Measurements from ENCODE around the gene CATSPER3.

CATSPER3 gene

DNA sequence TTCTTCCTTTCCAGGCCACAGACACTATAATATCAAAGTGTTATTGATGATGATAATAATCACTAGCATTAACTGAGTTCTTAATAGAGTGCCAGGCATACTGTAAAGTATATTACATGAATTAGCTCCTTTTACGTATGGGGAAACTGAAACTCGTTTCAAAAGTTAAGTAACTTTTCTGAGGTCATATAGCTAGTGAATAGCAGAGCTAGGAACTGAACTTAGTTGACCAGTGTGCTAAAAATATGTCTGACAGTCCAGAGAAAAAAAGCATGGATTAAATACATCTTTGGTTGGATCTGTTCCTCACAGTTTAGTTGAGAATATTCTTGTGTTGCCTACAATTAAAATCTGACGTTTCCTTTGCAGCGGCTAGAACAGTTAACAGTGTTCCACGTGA is 18.4 kb upstream of the CATSPER3 start:
- no peak overlapping the region for H3K27ac ChIP-seq

DNA sequence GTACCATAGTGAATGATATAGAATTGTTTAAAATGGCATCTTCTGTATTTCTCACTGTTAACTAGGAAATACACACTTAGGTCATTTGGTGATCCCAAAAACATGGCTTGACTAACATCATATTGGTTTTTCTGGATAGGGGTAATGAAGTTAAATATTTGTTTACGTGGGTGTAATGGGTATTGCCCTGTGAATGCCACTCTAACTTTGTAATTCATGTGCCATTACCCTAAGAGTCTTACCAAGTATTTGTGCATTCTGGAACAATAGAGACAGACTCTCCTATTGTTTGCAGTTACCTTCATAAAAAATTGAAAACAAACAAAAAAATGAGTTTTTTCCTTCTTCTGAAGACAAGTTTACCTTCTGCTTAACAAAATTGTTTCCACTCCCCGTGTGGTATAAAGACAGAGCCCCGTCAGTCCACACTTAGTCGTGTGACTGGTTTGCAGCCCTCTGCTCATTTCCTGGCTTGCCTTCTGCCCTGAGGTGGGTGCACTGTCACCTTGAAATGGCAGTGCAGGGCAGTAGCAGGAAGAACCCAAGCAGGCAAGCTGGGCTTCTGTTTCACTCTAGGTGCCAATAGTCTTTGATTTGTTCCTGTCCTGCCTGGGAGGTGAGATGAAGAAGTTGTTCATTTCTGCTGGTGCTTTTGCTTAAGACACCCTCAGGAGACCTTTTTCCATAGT is 9.6 kb upstream of the CATSPER3 start:
- H3K4me3 ChIP-seq = no peak overlapping the region
- H3K27ac ChIP-seq = no peak overlapping the region
- TF ChIP-seq, protein P1, sequence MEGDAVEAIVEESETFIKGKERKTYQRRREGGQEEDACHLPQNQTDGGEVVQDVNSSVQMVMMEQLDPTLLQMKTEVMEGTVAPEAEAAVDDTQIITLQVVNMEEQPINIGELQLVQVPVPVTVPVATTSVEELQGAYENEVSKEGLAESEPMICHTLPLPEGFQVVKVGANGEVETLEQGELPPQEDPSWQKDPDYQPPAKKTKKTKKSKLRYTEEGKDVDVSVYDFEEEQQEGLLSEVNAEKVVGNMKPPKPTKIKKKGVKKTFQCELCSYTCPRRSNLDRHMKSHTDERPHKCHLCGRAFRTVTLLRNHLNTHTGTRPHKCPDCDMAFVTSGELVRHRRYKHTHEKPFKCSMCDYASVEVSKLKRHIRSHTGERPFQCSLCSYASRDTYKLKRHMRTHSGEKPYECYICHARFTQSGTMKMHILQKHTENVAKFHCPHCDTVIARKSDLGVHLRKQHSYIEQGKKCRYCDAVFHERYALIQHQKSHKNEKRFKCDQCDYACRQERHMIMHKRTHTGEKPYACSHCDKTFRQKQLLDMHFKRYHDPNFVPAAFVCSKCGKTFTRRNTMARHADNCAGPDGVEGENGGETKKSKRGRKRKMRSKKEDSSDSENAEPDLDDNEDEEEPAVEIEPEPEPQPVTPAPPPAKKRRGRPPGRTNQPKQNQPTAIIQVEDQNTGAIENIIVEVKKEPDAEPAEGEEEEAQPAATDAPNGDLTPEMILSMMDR (IDR thresholded peaks at IDR 0.05) = no peak
- DNase-seq (ENCODE audit: low spot score) = no peak

More for the DNA sequence above, 18.4 kb upstream of the CATSPER3 start:
- TF ChIP-seq, protein P1 (IDR thresholded peaks at IDR 0.05) = no peak
- H3K4me3 ChIP-seq = no peak overlapping the region
- DNase-seq (ENCODE audit: low spot score) = no peak

DNA sequence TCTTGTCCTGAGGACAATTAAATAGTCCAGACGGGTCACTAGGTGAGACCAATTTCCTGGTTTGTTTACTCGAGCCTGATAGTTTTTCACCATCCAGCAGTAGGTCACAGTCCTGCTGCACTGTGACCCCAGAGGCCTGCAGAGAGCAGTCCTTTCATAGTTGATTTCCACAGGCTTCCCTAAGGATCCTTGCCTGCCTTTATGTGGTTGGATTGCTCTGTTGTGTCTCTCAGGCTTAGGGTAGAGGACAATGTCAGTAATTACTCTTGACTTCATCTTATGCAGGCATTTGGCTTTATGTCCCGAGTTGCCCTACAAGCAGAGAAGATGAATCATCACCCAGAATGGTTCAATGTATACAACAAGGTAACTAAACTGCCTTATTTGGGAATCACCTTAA is 9.0 kb upstream of the CATSPER3 start:
- H3K27ac ChIP-seq = no peak overlapping the region
- DNase-seq (ENCODE audit: low spot score) = no peak
- H3K4me3 ChIP-seq = no peak overlapping the region
- TF ChIP-seq, protein P1 (IDR thresholded peaks at IDR 0.05) = no peak

DNA sequence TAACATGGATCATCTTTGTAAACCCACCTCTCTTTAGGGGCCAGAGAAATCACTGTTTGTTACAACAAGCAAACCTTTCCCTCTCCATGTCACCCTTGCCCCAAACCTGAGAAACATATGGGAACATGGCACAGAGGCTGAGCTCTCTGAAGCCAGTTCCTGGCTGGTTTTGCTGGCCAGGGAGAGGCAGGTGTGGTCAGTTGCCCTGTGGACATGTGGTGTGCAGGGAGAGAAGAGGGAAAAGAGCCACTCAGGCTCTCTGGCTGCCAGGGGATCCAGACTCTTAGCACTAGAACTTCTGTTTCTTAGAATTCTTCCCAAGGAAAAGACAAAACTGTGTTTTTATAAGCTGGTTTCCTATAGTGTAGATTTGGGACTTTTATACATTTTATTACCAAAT is 4.6 kb upstream of the CATSPER3 start:
- Histone ChIP-seq H3K4me3 (no peak overlapping the region), H3K27ac (no peak overlapping the region)
- TF ChIP-seq, protein P1 (IDR thresholded peaks at IDR 0.05) = no peak
- no peak for DNase-seq (ENCODE audit: low spot score)

DNA sequence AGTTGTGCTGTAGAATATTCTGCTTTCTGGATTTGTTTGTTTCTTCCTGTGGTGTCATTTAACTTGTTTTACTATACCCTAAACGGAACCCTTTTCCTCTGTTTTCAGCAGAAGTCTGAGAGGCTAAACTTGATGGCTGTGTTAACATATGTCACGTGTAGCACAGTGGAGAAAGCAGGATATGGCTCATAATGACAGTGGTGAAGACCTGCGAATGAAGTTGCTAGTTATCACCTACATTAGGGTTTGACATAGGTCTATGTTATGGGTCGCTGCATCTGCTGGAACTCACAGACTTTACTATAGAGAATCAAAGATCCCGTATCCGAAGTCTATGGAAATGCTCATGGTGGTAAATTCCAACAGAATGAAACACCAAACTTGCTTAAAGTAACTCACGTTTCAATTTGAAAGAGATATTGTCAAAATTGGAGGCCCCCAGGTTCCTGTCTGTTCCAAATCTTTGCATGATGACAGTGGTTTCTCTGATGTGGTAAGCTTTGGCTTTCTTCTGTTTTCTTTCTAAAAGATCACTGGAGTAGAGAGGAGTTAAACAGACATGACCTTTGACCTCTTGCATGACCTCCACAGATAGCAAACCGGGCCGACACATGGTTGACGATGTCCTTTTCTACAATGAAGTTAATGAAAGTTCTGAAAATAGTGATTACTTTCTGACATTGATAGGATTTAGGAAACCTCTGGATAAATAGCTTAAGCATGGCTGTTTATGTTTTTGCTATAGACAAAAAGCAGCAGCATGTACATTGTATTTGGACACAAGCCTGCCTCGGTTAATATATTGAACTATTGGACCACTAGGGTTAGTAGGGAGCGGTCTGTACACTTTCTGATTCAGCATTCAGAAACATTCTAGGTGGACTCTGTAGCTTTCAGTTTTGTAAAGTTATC is 3.1 kb upstream of the CATSPER3 start:
- Histone ChIP-seq H3K4me3 (no peak overlapping the region), H3K27ac (no peak overlapping the region)
- DNase-seq (ENCODE audit: low spot score) = no peak
- TF ChIP-seq, protein P1 (IDR thresholded peaks at IDR 0.05) = no peak

DNA sequence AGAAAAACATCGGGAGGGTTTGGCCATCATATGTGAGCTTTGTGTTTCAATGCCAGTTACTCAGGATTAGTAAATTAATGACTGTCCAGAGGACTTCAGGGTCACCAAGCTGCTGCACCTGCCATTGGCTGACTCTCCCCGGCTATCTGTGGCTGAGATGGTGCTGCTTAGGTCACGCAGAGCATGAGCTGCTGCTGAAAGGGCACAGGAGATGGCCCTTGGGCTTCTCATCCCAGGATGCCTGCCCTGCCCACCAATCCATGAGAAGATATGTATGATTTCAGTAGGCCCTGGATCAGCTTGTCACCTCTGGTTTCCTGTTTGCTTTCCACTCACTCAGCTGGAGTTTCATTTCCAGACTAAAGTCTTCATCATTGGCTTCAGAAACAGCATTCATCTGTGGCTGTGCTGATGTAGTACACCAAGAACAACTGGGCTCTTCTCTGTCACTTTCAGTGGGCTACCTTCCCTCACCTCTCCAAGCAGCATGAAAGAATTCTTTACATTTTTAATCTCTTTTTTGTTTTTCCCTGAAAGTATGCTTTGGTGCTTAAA is 2.4 kb upstream of the CATSPER3 start:
- Histone ChIP-seq H3K4me3 (no peak overlapping the region), H3K27ac (no peak overlapping the region)
- TF ChIP-seq, protein P1 (IDR thresholded peaks at IDR 0.05) = no peak
- DNase-seq (ENCODE audit: low spot score) = no peak

All from coronary artery (tissue), 2 donors.